Small intestine (tissue), 7 donors: ENCODE data around the gene PCSK5. TPM values are rescaled to one million over a fixed set of nuclear protein-coding genes. Genes with fewer than 3 reads are reported as not detected.

Experiments used
- DNase-seq, 2 donors: peaks; one replicate each; pipeline versions ENCODE4 v3.0.0 to v3.0.0-alpha.2; 2013
- FAIRE-seq: peaks from 2 replicates; lab custom pipeline; 2012; peaks lifted over from hg19 to GRCh38; lab: Jason Lieb, UNC
- H3K27ac ChIP-seq, 3 donors: one replicate each; pipeline ENCODE4 v1.5.1; 2013; ENCODE audit warnings: low read length in 2 of 3, mild to moderate bottlenecking in 2 of 3, control low read depth in 1 of 3, inconsistent platforms in 1 of 3, low read depth in 1 of 3, moderate library complexity in 1 of 3
- H3K27me3 ChIP-seq, 3 donors: one replicate each; pipeline ENCODE4 v1.6.1; 2013; ENCODE audit warnings: low read length in 3 of 3, inconsistent platforms in 1 of 3; ENCODE audit not compliant: control insufficient read depth in 3 of 3, insufficient read depth in 3 of 3
- H3K36me3 ChIP-seq, 3 donors: one replicate each; pipeline ENCODE4 v1.6.1; 2013; ENCODE audit warnings: low read length in 3 of 3, inconsistent platforms in 1 of 3, low read depth in 1 of 3, mild to moderate bottlenecking in 1 of 3, moderate library complexity in 1 of 3; ENCODE audit not compliant: control insufficient read depth in 3 of 3, insufficient read depth in 2 of 3
- H3K4me1 ChIP-seq, 3 donors: one replicate each; pipeline ENCODE4 v1.6.1; 2013; ENCODE audit warnings: low read length in 2 of 3, inconsistent platforms in 1 of 3, low read depth in 1 of 3, mild to moderate bottlenecking in 1 of 3, moderate library complexity in 1 of 3; ENCODE audit not compliant: control insufficient read depth in 3 of 3, insufficient read depth in 2 of 3
- H3K4me3 ChIP-seq, 3 donors: one replicate each; pipeline ENCODE4 v1.5.1; 2013; ENCODE audit warnings: low read length in 3 of 3, control low read depth in 1 of 3, inconsistent platforms in 1 of 3, low read depth in 1 of 3, mild to moderate bottlenecking in 1 of 3, moderate library complexity in 1 of 3
- H3K9me3 ChIP-seq, 2 donors: one replicate each; pipeline ENCODE4 v1.6.1; 2013; ENCODE audit warnings: low read depth in 1 of 2, low read length in 1 of 2; ENCODE audit not compliant: control insufficient read depth in 2 of 2, insufficient read depth in 1 of 2
- whole genome bisulfite sequencing, 3 donors: extraction: QIAGEN DNeasy Blood & Tissue Kit; methylation state at CpG; one replicate each; pipeline ENCODE4 v1.1.7; 2013; 5-methylcytosine and 5-hydroxymethylcytosine counted together
- polyA plus RNA-seq, 4 donors: library from polyadenylated mRNA; stranded (reverse) in 3 of 4; unstranded in 1 of 4; fragments of 200-250 nt in 3 of 4; fragments of 120-200 nt in 1 of 4; gene quantifications; one replicate each; pipeline versions ENCODE4 v1.2.1 to v1.2.3, GENCODE V29; 2013
- donor health status: healthy with polysubstance abuse.
- donor health status: control.
- donor health status: control.
- donor health status: Bipolar disorder and iron deficiency.
- donor health status: healthy.

PCSK5 gene
- polyA plus RNA-seq, 4 donors, result 10.3 to 92.3 (median 16.6) TPM

GRCh38 chr9:76188286-76188685 is 297.8 kb downstream of the PCSK5 start:
- 89 to 93% (median 91%) methylated on average over 11 of the region's 11 CpGs for WGBS, 3 donors
- peaks cover 5 to 26% (median 13%) of the 10 kb centered on the region in 3 donors for H3K36me3 ChIP-seq
- no peak overlapping the region for H3K4me3 ChIP-seq
- no peaks in the 10 kb centered on the region for H3K4me1 ChIP-seq
- FAIRE-seq (no peak), DNase-seq (no peak)
- H3K9me3 ChIP-seq, result no peaks in the 10 kb centered on the region
- no peaks in the 10 kb centered on the region for H3K27me3 ChIP-seq
- no peak overlapping the region for H3K27ac ChIP-seq

- Histone ChIP-seq H3K36me3 (peaks cover 5 to 24% (median 13%) of the 10 kb centered on the region in 3 donors), H3K9me3 (no peaks in the 10 kb centered on the region), H3K27ac (no peak overlapping the region), H3K4me1 (no peaks in the 10 kb centered on the region), H3K4me3 (no peak overlapping the region), H3K27me3 (no peaks in the 10 kb centered on the region)
- WGBS, 3 donors, result 87 to 93% (median 87%) methylated on average over 3 of the region's 3 CpGs
- DNase-seq (no peak), FAIRE-seq (no peak)
Observed at GRCh38 chr9:76188905-76189304, 298.4 kb downstream of the PCSK5 start.

- H3K27me3 ChIP-seq, result no peaks in the 10 kb centered on the region
- no peaks in the 10 kb centered on the region for H3K4me1 ChIP-seq
- no peak overlapping the region for H3K27ac ChIP-seq
- H3K4me3 ChIP-seq, result no peak overlapping the region
- 88 to 91% (median 90%) methylated on average over 5 of the region's 5 CpGs for WGBS, 3 donors
- H3K9me3 ChIP-seq, result no peaks in the 10 kb centered on the region
- DNase-seq, result no peak
- peaks cover 5 to 31% (median 13%) of the 10 kb centered on the region in 3 donors for H3K36me3 ChIP-seq
- FAIRE-seq, result no peak
Observed at GRCh38 chr9:76191493-76191892, 301.0 kb downstream of the PCSK5 start.

- no peak overlapping the region for H3K4me3 ChIP-seq
- peaks cover 5 to 31% (median 13%) of the 10 kb centered on the region in 3 donors for H3K36me3 ChIP-seq
- H3K4me1 ChIP-seq, result no peaks in the 10 kb centered on the region
- FAIRE-seq (no peak), DNase-seq (no peak)
- no peaks in the 10 kb centered on the region for H3K9me3 ChIP-seq
- WGBS, 3 donors, result 91 to 95% (median 92%) methylated on average over 3 of the region's 3 CpGs
- H3K27me3 ChIP-seq, result no peaks in the 10 kb centered on the region
- H3K27ac ChIP-seq, result no peak overlapping the region
Observed at GRCh38 chr9:76192013-76192412, 301.5 kb downstream of the PCSK5 start.

GRCh38 chr9:76194896-76195295 is 304.4 kb downstream of the PCSK5 start:
- 92 to 97% (median 92%) methylated on average over 3 of the region's 3 CpGs for WGBS, 3 donors
- no peak for FAIRE-seq
- H3K4me3 ChIP-seq, result no peak overlapping the region

GRCh38 chr9:76198336-76198735 is 307.9 kb downstream of the PCSK5 start:
- 74 to 94% (median 87%) methylated on average over 2 of the region's 2 CpGs for WGBS, 3 donors
- no peak for DNase-seq
- Histone ChIP-seq H3K36me3 (peaks cover 0 to 21% (median 13%) of the 10 kb centered on the region in 3 donors), H3K9me3 (no peaks in the 10 kb centered on the region), H3K27me3 (no peaks in the 10 kb centered on the region), H3K4me3 (no peak overlapping the region), H3K4me1 (peaks cover 0 to 4% (median 0%) of the 10 kb centered on the region in 3 donors), H3K27ac (no peak overlapping the region)
- no peak for FAIRE-seq

More at GRCh38 chr9:76194896-76195295, 304.4 kb downstream of the PCSK5 start:
- no peaks in the 10 kb centered on the region for H3K9me3 ChIP-seq
- DNase-seq, result no peak
- no peaks in the 10 kb centered on the region for H3K27me3 ChIP-seq
- H3K36me3 ChIP-seq, result peaks cover 5 to 23% (median 19%) of the 10 kb centered on the region in 3 donors
- no peaks in the 10 kb centered on the region for H3K4me1 ChIP-seq
- no peak overlapping the region for H3K27ac ChIP-seq

GRCh38 chr9:76200315-76200714 is 309.8 kb downstream of the PCSK5 start:
- no peak overlapping the region for H3K4me3 ChIP-seq
- FAIRE-seq, result no peak
- peaks cover 0 to 19% (median 9%) of the 10 kb centered on the region in 3 donors for H3K36me3 ChIP-seq
- H3K4me1 ChIP-seq, result peaks cover 0 to 4% (median 0%) of the 10 kb centered on the region in 3 donors
- H3K27me3 ChIP-seq, result no peaks in the 10 kb centered on the region
- no peaks in the 10 kb centered on the region for H3K9me3 ChIP-seq
- no peak for DNase-seq
- WGBS, 3 donors, result 68 to 85% (median 81%) methylated on average over 5 of the region's 5 CpGs
- H3K27ac ChIP-seq, result no peak overlapping the region

- no peak for FAIRE-seq
- WGBS, 3 donors, result 83 to 96% (median 94%) methylated on average over 4 of the region's 4 CpGs
- H3K4me3 ChIP-seq, result no peak overlapping the region
- no peaks in the 10 kb centered on the region for H3K9me3 ChIP-seq
- no peaks in the 10 kb centered on the region for H3K27me3 ChIP-seq
- DNase-seq, result no peak
- H3K4me1 ChIP-seq, result peaks cover 0 to 4% (median 0%) of the 10 kb centered on the region in 3 donors
- H3K36me3 ChIP-seq, result peaks cover 0 to 18% (median 9%) of the 10 kb centered on the region in 3 donors
- H3K27ac ChIP-seq, result no peak overlapping the region
Observed at GRCh38 chr9:76200745-76201144, 310.3 kb downstream of the PCSK5 start.

GRCh38 chr9:76203373-76203772 is 312.9 kb downstream of the PCSK5 start:
- WGBS, 3 donors, result 6 to 47% (median 16%) methylated on average over 3 of the region's 3 CpGs
- H3K27ac ChIP-seq, result no peak overlapping the region
- no peaks in the 10 kb centered on the region for H3K27me3 ChIP-seq
- H3K36me3 ChIP-seq, result peaks cover 0 to 12% (median 6%) of the 10 kb centered on the region in 3 donors
- H3K4me3 ChIP-seq, result no peak overlapping the region
- H3K4me1 ChIP-seq, result peaks cover 0 to 4% (median 0%) of the 10 kb centered on the region in 3 donors
- DNase-seq (peak; percentile 27 to 35), FAIRE-seq (no peak)
- no peaks in the 10 kb centered on the region for H3K9me3 ChIP-seq
